ENCODE results near the gene FLCN.
"Not testable (repeated sequence)": the region's sequence is repeated elsewhere in the genome, so short reads cannot be mapped to it uniquely, and the experiment has no call there.

GRCh38 chr17:17184985-17185757 is 51.8 kb downstream of the FLCN start:
- not testable (repeated sequence) for TF ChIP-seq POLR2A, CTCF (IDR thresholded peaks at IDR 0.05)

Measured in lower leg skin (tissue), 3 donors.